ENCODE data around the gene ABR. TPM values are rescaled to one million over a fixed set of nuclear protein-coding genes. Genes with fewer than 3 reads are reported as not detected.
"Not testable (repeated sequence)": the region's sequence is repeated elsewhere in the genome, so short reads cannot be mapped to it uniquely, and the experiment has no call there.

Gene ABR
- total RNA-seq, 5 donors from 2014 or later (not counting 1 experiment from before 2014, with no cell fraction given) = 89.4 to 165 (median 125) TPM

DNA sequence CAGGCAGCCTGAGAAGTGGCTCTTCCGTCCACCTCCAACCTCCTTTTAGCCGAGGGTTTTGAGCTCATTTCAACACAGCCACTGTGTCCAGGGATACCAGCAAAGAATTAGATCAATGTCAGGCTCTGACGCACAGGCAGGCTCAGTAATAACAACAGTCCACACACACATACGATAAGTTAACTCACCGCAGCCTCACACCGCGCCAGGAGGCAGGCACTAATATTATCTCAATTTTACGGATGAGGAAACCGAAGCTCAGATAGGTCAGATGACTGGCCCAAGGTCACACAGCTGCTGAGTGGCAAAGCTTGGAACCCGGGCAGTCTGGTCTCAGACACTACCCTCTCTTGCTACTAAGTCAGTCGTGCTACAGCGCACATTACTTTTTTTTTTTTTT, 22.9 kb downstream of the ABR start:
- H3K9me3 ChIP-seq = no peaks in the 10 kb centered on the region
- ATAC-seq (replicated peaks in 1 of 4) (no peak), DNase-seq (no peak)
- H3K27ac ChIP-seq (ENCODE audit: low read length) = no peak overlapping the region
- Mint-ChIP-seq H3K4me3 (no peak overlapping the region), H3K4me1 (no peaks in the 10 kb centered on the region), H3K36me3 (peaks cover 13% of the 10 kb centered on the region), H3K27ac (peak overlapping the region in 1 of 2 donors; percentile 8), H3K27me3 (no peaks in the 10 kb centered on the region), H3K9me3 (no peaks in the 10 kb centered on the region)
- no peaks in the 10 kb centered on the region for H3K36me3 ChIP-seq (ENCODE audit: control insufficient read depth in 2 of 2, extremely low read depth in 1 of 2, insufficient read depth in 1 of 2, low read length in 1 of 2)
- ChIA-PET CTCF (interaction anchor here in 1 of 2 donors (0.7 kb wide), 1 partner anchor 75 kb away, joined by 7 read pairs; no protein-coding TSS in a partner anchor), POLR2A (no interaction called here)
- H3K4me3 ChIP-seq (ENCODE audit: control insufficient read depth in 1 of 2, extremely low read depth in 1 of 2, low read length in 1 of 2) = no peak overlapping the region
- H3K27me3 ChIP-seq (replicated peaks in 1 of 2; ENCODE audit: control insufficient read depth in 2 of 2, extremely low read depth in 1 of 2, insufficient read depth in 2 of 2, low read length in 1 of 2) = no peaks in the 10 kb centered on the region
- H3K4me1 ChIP-seq (ENCODE audit: control insufficient read depth in 1 of 2, extremely low read depth in 1 of 2, insufficient read depth in 2 of 2, low read length in 2 of 2) = no peaks in the 10 kb centered on the region
- 98% methylated on average over 9 of the region's 12 CpGs for WGBS (ENCODE audit: insufficient coverage)

DNA sequence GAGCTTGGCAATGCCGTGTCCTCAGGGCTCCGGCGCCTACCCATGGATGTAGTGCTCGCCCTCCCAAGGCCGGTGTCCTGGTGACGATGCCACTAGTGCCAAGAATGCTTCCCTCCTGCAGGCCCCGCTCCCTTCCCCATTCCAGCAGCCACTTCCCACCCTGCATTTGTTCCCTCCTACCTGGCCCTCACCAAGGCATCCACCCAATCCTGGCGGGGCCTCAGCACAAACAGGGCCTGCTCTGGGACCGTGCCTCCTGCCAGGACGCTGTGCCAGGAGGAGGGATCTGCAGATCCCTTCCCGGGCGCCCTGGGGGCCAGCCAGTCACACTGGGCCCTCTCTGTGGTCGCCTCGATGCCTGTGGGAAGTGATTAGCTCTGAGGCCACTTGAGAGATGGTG, 25.1 kb downstream of the ABR start:
- 87% methylated on average over 14 of the region's 14 CpGs for WGBS (ENCODE audit: insufficient coverage)
- CTCF ChIA-PET = no interaction called here
- Histone ChIP-seq H3K9me3 (no peaks in the 10 kb centered on the region), H3K36me3 (ENCODE audit: control insufficient read depth in 2 of 2, extremely low read depth in 1 of 2, insufficient read depth in 1 of 2, low read length in 1 of 2) (no peaks in the 10 kb centered on the region), H3K27ac (ENCODE audit: low read length) (no peak overlapping the region), H3K4me3 (ENCODE audit: control insufficient read depth in 1 of 2, extremely low read depth in 1 of 2, low read length in 1 of 2) (no peak overlapping the region), H3K27me3 (replicated peaks in 1 of 2; ENCODE audit: control insufficient read depth in 2 of 2, extremely low read depth in 1 of 2, insufficient read depth in 2 of 2, low read length in 1 of 2) (no peaks in the 10 kb centered on the region), H3K4me1 (ENCODE audit: control insufficient read depth in 1 of 2, extremely low read depth in 1 of 2, insufficient read depth in 2 of 2, low read length in 2 of 2) (no peaks in the 10 kb centered on the region)
- DNase-seq = no peak
- ATAC-seq (replicated peaks in 1 of 4) = no peak
- POLR2A ChIA-PET = no interaction called here
- H3K27ac Mint-ChIP-seq = no peak overlapping the region
- no peaks in the 10 kb centered on the region for H3K4me1 Mint-ChIP-seq
- no peaks in the 10 kb centered on the region for H3K9me3 Mint-ChIP-seq
- H3K27me3 Mint-ChIP-seq = no peaks in the 10 kb centered on the region
- H3K36me3 Mint-ChIP-seq = peaks cover 16% of the 10 kb centered on the region
- H3K4me3 Mint-ChIP-seq = no peak overlapping the region

DNA sequence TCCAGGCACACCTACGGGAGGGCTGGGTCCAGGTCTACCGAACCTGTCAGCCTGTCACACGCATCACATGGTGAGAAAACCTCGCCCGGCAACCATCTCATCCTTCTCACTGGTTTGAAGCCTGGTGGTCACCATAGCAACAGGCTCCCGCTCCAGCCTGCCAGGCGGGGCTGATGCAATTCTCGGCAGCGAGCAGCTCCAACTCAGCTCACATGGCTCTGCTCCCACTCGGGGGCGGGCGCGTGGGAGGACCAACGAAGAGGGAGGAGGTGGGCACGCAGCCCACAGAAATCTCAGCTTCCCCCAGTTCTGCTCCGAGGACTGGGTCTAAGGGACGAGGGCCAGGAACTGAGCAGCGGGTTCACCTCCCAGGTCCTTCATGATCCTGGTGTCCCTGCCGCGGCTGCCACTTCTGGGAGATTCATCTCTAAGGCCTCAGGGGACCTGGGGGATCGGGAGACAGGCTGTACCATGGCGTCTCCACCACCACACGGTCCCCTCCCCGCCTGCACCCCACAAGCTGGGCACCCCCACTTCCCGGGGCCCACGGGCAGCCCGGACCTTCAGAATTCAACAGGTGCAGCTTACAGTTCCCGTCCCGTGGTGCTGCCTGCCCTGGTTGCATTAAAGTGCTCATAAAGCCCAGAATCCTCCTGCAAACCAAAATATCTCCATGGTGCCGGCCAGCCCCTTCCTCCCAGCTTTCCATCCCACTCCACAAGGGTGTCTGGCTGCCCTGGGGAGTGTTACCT, 25.8 kb downstream of the ABR start:
- no peaks in the 10 kb centered on the region for H3K27me3 Mint-ChIP-seq
- no peaks in the 10 kb centered on the region for H3K4me1 ChIP-seq (ENCODE audit: control insufficient read depth in 1 of 2, extremely low read depth in 1 of 2, insufficient read depth in 2 of 2, low read length in 2 of 2)
- H3K9me3 Mint-ChIP-seq = no peaks in the 10 kb centered on the region
- CTCF ChIA-PET = no interaction called here
- no peak overlapping the region for H3K27ac ChIP-seq (ENCODE audit: low read length)
- no peak overlapping the region for H3K4me3 Mint-ChIP-seq
- WGBS (ENCODE audit: insufficient coverage) = 91% methylated on average over 30 of the region's 30 CpGs
- H3K4me3 ChIP-seq (ENCODE audit: control insufficient read depth in 1 of 2, extremely low read depth in 1 of 2, low read length in 1 of 2) = no peak overlapping the region
- H3K27me3 ChIP-seq (replicated peaks in 1 of 2; ENCODE audit: control insufficient read depth in 2 of 2, extremely low read depth in 1 of 2, insufficient read depth in 2 of 2, low read length in 1 of 2) = no peaks in the 10 kb centered on the region
- ATAC-seq (replicated peaks in 1 of 4) = no peak
- POLR2A ChIA-PET = no interaction called here
- no peaks in the 10 kb centered on the region for H3K36me3 ChIP-seq (ENCODE audit: control insufficient read depth in 2 of 2, extremely low read depth in 1 of 2, insufficient read depth in 1 of 2, low read length in 1 of 2)
- no peaks in the 10 kb centered on the region for H3K9me3 ChIP-seq
- no peak overlapping the region for H3K27ac Mint-ChIP-seq
- no peak for DNase-seq
- H3K4me1 Mint-ChIP-seq = no peaks in the 10 kb centered on the region
- peaks cover 15% of the 10 kb centered on the region for H3K36me3 Mint-ChIP-seq

DNA sequence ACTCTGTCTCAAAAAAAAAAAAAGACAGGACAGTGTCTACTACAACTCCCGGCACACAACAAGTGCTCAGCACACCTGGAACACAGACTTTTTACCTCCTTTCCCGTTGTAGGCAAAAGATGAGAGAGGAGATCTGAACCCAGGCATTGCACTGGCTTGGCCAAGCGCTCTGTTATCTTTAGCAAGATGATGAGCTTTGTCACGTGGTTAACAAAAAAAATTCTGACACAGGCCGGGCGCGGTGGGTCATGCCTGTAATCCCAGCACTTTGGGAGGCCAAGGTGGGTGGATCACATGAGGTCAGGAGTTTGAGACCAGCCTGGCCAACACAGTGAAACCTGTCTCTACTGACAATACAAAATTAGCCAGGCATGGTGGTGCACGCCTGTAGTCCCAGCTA, 27.2 kb downstream of the ABR start:
- H3K4me1 Mint-ChIP-seq; H3K27ac Mint-ChIP-seq; H3K4me3 ChIP-seq (ENCODE audit: control insufficient read depth in 1 of 2, extremely low read depth in 1 of 2, low read length in 1 of 2); DNase-seq; H3K9me3 ChIP-seq; H3K27me3 Mint-ChIP-seq; H3K27ac ChIP-seq (ENCODE audit: low read length); H3K9me3 Mint-ChIP-seq; ATAC-seq (replicated peaks in 1 of 4); POLR2A ChIA-PET; H3K27me3 ChIP-seq (replicated peaks in 1 of 2; ENCODE audit: control insufficient read depth in 2 of 2, extremely low read depth in 1 of 2, insufficient read depth in 2 of 2, low read length in 1 of 2); H3K4me3 Mint-ChIP-seq; H3K4me1 ChIP-seq (ENCODE audit: control insufficient read depth in 1 of 2, extremely low read depth in 1 of 2, insufficient read depth in 2 of 2, low read length in 2 of 2); H3K36me3 ChIP-seq (ENCODE audit: control insufficient read depth in 2 of 2, extremely low read depth in 1 of 2, insufficient read depth in 1 of 2, low read length in 1 of 2); CTCF ChIA-PET: not testable (repeated sequence)
- 88% methylated on average over 6 of the region's 8 CpGs for WGBS (ENCODE audit: insufficient coverage)
- H3K36me3 Mint-ChIP-seq = peaks cover 10% of the 10 kb centered on the region

DNA sequence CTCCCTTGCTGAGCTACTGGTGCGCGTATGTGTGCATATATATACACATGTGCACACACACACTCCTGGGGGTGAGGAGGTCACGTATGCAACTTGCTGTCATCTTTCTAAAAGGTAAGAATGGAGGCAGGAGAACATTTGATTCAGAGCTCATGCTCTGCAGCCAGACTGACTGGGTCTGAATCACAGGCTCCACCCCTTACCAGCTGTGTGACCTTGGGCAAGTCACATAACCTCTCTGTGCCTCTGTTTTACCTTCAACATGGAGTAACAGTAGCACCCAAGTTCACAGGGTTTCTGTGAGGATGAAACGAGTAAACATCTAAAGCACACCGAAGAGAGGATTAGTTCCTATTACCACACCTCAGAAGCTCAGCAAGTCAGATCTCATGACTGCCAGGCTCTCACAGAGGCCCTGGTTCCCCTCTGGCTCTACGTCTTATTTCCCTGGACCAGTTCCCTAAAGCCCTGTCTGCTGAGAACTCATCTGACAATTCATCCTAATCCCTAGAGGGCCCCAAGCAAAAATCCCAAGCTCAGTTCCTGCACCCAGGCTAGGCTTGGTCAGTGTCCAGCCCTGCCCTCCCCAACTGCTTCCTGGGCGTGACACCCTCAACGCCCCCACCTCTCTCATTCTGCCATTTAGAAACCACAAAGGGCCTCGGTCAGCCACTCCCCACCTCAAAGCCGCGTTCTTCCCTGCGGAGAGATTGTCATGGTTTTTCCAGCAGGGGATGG, 28.7 kb downstream of the ABR start:
- Mint-ChIP-seq H3K27me3 (no peaks in the 10 kb centered on the region), H3K36me3 (peaks cover 7% of the 10 kb centered on the region), H3K4me3 (no peak overlapping the region), H3K27ac (no peak overlapping the region), H3K4me1 (no peaks in the 10 kb centered on the region), H3K9me3 (peaks cover 0 to 6% (median 0%) of the 10 kb centered on the region in 3 donors)
- Histone ChIP-seq H3K27ac (ENCODE audit: low read length) (no peak overlapping the region), H3K27me3 (replicated peaks in 1 of 2; ENCODE audit: control insufficient read depth in 2 of 2, extremely low read depth in 1 of 2, insufficient read depth in 2 of 2, low read length in 1 of 2) (no peaks in the 10 kb centered on the region), H3K9me3 (no peaks in the 10 kb centered on the region), H3K36me3 (ENCODE audit: control insufficient read depth in 2 of 2, extremely low read depth in 1 of 2, insufficient read depth in 1 of 2, low read length in 1 of 2) (no peaks in the 10 kb centered on the region), H3K4me1 (ENCODE audit: control insufficient read depth in 1 of 2, extremely low read depth in 1 of 2, insufficient read depth in 2 of 2, low read length in 2 of 2) (no peaks in the 10 kb centered on the region), H3K4me3 (ENCODE audit: control insufficient read depth in 1 of 2, extremely low read depth in 1 of 2, low read length in 1 of 2) (no peak overlapping the region)
- CTCF ChIA-PET = no interaction called here
- no peak for ATAC-seq (replicated peaks in 1 of 4)
- 95% methylated on average over 4 of the region's 12 CpGs for WGBS (ENCODE audit: insufficient coverage)
- no peak for DNase-seq
- POLR2A ChIA-PET = no interaction called here

DNA sequence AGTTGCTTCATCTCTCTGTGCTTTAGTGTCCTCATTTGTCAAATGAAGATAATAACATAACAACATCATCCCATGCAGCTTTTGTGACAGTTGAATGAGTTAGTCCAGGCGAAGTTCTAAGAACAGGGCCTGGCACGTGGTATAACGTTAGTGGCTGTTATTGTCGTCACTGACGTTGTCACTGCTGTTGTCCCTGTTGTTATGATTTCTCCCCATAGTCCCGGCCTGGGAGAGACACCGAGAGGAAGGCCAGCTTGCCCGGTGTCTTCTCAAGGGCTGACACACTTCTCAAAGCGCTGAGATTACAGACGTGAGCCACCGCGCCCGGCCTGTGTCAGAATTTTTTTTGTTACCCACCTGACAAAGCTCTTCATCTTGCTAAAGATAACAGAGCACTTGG, 29.9 kb downstream of the ABR start:
- CTCF ChIA-PET = no interaction called here

More for the DNA sequence above, 29.9 kb downstream of the ABR start:
- no peak for ATAC-seq (replicated peaks in 1 of 4)
- Mint-ChIP-seq H3K27ac (no peak overlapping the region), H3K36me3 (peaks cover 7% of the 10 kb centered on the region), H3K27me3 (no peaks in the 10 kb centered on the region), H3K4me3 (no peak overlapping the region), H3K4me1 (no peaks in the 10 kb centered on the region), H3K9me3 (peaks cover 0 to 6% (median 0%) of the 10 kb centered on the region in 3 donors)
- Histone ChIP-seq H3K9me3 (no peaks in the 10 kb centered on the region), H3K4me1 (ENCODE audit: control insufficient read depth in 1 of 2, extremely low read depth in 1 of 2, insufficient read depth in 2 of 2, low read length in 2 of 2) (no peaks in the 10 kb centered on the region), H3K27ac (ENCODE audit: low read length) (no peak overlapping the region), H3K27me3 (replicated peaks in 1 of 2; ENCODE audit: control insufficient read depth in 2 of 2, extremely low read depth in 1 of 2, insufficient read depth in 2 of 2, low read length in 1 of 2) (no peaks in the 10 kb centered on the region), H3K4me3 (ENCODE audit: control insufficient read depth in 1 of 2, extremely low read depth in 1 of 2, low read length in 1 of 2) (no peak overlapping the region), H3K36me3 (ENCODE audit: control insufficient read depth in 2 of 2, extremely low read depth in 1 of 2, insufficient read depth in 1 of 2, low read length in 1 of 2) (no peaks in the 10 kb centered on the region)
- no peak for DNase-seq
- 95% methylated on average over 9 of the region's 13 CpGs for WGBS (ENCODE audit: insufficient coverage)
- POLR2A ChIA-PET = no interaction called here
